NCI-H1092 (cell line): ENCODE measurements around the gene PMAIP1.
A peak's percentile ranks its signal among the peaks of the same experiment; 100 is the strongest.

Experiments
- DNase-seq: peaks from one replicate; lab custom pipeline; 2025; lab: John Stamatoyannopoulos, UW

Gene PMAIP1

DNA sequence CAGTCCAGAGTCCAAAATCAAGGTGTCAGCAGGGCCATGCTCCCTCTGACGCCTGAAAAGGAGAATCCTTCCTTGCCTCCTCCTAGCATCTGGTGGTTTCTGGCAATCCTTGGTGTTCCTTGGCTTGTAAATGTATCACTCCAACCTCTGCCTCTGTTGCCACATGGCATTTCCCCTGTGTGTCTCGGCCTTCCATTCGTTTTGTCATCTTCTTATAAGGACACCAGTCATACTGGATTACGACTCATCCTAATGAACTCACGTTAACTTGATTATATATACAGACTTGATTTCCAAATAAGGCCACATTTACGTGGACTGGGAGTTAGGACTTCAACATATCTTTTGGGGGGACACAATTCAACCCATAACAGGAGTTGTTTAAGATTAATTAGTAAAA lies 15.8 kb downstream of the PMAIP1 start:
- no peak for DNase-seq

DNA sequence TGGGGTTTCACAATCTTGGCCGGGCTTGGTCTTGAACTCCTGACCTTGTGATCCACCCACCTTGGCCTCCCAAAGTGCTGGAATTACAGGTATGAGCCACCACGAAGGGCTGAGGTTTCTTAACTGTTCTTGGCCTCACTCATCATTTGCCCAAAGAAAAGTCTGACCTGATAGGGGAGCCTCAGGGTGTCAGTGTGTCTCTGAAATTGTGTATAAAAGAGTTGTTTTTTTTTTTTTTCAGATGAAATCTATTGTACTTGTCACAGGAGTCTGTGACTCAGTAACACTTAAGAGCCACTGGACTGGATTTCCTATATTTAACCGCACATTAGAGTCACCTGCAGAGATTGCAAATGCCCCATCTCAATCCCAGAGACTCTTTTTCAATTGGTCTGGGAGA lies 16.9 kb downstream of the PMAIP1 start:
- no peak for DNase-seq

DNA sequence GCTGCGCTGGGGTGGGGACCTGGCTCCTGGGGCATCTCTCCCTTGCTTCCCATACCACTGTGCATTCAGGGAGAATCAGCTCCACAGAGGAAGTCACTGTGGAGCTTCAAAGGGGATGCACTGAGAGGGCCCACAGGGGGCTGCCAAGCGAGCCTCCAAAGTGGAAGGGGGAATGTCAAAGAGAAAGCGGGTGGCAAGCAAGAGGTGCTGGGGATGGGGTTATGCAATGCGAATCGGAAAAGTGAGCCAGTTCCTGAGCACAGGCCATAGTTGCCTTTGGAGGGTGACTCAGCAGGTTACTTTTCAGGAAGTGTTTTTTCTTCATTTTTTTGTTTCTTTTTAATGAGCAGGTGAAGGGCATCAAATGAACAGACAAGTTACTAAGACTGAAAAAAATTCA lies 17.6 kb downstream of the PMAIP1 start:
- DNase-seq: no peak

DNA sequence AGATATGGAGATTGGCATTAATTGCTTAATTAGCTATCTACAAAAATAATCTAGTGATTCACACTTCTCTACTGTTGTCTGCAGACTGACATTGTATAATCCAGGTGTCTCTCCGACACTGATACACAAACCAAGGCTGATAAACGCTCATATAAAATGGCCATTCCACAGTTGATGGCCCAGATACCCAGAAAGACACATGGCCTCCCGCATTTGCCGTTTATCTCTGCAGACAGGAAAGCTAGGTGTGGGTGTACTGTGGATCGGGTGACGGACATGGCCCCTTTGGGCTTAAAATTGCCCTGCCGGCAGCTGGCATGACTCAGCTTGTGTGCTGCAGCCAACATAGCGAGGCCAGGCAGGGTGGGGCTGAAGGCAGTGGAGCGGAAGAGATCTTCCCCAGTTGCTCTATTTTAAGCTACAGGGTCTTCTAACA lies 18.5 kb downstream of the PMAIP1 start:
- peak; percentile 24 for DNase-seq

DNA sequence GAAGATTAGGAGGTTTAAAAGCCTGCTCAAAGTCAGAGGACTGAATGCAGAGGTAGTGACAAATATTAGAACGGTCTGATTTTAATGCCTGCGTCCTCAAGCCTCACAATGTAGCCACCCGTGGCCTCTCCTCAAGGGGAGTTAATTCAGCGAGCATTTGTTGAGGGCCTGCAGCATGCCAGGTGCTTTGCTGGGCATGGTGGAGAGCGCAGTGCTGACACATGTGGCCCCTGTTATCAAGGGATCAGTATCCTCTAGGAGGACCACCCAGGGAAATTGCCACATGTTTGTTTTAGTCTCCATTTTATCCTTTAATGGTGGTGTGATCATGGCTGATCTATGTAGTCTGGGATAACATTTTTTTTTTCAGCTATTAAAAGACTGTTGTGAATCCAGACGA lies 19.2 kb downstream of the PMAIP1 start:
- DNase-seq: no peak

DNA sequence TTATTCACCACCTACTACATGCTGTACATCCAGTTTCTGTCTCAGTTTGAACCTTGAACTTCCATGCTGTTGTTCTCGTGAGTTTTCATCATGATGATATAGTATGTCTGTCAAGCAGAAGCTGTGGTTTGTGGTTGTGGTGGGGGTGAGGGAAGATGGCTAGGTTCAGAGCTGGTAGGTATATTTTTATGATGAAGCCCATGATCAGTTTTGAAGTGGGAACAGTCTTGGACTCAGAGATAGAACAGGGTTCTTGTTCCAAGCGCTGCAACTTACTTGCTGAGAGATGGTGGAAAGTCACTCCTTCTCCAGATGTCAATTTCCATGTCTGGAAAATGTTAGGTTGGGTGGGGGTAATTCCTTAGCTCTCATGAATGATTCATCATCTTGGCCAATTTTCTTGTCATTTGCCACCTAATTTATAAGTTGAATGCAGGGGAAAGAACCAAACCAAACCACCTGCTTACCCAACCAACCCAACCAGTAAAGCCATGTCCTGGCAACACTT lies 21.6 kb downstream of the PMAIP1 start:
- DNase-seq: no peak

DNA sequence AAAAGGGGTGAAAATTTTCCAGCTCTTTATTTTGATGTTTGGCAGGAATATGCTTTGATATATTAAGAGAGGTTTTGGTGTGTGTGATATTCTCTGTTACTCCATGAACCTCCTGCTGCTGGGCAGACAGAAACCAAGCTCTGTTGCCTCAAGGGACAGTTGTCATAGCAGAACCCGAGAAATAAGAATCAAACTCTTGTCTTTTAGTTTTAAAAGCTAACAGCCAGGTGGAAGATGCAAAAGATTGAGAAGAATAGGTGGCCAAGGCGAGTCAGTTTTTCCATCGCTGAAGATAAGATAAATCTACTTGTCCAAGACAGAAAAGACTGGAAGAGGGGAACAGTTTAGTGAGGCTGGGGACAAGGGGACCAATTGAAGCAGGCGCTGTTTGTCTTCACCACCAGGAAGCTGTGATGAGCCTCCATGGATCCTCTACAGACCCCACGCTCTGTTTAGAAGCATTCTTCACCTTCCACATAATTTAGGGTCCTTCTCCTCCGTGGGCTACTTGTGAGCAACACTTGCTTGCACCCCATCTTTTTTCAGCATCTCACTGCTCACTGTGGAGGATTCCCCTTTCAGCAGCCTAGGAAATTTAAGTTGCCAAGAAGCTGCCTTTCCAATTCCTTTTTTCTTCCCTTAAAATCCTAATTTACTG lies 23.9 kb downstream of the PMAIP1 start:
- no peak for DNase-seq

DNA sequence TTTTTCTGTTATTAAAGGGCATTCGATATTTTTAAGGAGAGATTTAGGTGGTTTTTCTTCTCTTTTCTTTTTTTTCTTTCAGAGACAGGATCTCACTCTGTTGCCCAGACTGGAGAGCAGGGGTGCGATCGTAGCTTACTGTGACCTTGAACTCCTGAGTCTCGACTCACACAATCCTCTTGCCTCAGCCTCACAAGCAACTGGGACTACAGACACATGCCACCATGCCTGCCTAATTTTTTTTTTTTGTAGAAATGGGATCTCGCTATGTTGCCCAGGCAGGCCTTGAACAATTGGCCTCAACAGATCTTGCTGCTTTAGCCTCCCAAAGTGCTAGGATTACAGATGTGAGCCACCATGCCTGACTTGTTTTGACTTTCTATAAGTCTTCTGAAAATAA lies 26.3 kb downstream of the PMAIP1 start:
- no peak for DNase-seq

DNA sequence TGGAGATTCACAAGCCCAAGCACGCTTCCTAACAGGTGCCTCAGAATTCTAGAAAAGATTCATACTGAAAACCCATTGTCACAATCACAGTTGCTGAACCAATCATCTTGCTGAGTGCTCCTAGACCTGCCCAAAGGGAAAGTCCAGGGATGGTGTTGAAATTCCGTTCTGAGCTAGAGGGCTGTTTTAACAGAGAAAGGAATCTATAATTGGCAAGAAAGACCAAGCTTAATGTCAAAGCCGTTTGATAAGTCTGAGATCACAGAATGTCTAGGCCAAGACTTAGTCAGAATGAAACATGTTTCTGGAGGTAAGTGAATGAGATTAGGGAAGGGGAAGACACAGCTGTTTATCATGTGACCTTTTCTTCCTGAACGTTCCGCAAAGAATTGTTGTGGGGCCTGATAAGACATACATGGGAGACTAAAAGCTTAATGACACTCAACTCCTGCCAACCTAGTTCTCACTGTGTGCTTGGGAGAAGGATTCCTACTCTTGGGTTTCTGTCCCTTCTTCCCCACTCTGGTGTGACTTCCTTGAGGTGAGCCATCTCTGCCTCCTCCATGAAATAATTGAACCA lies 27.5 kb downstream of the PMAIP1 start:
- DNase-seq: no peak

DNA sequence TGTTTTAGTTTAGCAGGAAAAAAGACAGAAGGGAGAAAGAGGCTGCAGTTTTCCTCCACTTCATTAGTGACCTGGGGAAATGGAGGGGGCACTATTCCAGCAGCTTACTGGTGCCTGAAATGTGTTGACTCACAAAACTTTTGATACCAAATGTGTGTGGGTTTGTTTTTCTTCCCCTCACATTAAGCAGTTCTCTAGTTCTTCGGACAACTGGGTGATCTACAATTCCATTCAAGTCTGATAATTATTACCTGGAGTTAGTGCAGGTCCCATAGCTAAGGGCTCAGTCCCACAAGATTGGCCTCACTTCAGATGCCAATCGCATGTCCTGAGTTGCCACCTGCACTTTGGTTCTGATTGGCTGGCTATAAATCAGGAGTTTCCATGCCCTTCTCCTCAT lies 28.4 kb downstream of the PMAIP1 start:
- no peak for DNase-seq

DNA sequence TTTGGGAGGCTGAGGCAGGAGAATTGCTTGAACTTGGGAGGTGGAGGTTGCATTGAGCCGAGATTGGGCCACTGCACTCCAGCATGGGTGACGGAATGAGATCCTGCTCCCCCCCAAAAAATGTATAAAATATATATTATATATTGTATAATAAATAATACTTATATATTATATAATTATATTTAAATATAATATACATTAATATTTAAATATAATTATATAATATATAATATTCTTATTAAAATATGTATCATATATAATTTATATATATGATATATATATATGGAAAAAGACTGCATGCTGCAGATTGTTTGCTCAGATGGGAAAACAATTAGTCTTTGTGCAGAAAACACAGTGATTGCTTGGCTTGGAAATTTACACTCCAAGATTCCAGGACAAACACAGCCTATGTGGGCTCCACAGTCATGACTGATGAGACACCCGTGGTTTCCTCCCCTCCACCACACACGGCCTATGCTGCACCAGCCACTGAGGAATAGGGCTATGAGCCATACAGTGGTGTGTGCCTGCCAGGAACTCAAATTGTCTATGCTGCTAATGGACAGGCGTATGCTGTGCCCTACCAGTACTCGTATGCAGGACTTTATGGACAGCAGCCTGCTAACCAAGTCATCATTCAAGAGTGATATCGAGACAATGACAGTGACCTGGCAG lies 30.0 kb downstream of the PMAIP1 start:
- DNase-seq: no peak

DNA sequence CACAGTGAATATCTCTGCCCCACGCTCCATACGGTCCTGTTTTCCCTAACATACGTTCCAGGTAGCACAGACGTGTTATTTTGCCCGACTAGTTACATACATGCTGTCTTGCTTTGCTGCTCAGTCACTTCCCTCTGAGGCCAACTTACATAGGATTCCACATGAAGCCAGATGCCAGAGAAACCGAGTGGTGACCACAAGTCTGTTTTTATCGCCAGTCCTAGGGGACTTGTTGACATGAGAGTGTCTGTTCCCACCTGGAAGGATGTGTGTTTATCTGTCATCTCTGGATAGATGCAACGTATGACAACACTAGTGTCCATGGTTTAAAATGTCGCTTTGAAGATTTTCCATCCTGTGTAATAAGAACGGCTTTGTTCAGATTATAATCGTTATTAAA lies 32.6 kb downstream of the PMAIP1 start:
- no peak for DNase-seq

DNA sequence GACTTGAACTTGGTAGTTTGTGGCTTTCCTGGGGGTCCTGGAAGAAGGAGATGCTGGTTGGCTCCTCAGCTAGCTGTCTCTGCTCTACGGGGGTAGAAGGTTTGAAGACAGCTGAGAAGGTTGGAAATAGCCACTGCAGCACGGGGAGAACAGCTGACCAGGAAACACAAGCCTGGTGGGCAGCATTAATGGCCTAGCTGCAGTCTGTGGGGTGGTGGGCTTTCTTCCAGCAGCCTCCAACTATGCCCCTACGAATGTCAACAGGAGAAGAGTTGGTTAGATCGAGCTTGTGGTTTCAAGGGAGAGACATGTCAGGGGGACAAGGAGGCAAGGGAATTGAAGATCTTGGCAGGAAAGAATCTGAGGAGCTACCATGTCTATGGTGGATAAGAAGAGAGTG lies 38.9 kb downstream of the PMAIP1 start:
- DNase-seq: no peak

DNA sequence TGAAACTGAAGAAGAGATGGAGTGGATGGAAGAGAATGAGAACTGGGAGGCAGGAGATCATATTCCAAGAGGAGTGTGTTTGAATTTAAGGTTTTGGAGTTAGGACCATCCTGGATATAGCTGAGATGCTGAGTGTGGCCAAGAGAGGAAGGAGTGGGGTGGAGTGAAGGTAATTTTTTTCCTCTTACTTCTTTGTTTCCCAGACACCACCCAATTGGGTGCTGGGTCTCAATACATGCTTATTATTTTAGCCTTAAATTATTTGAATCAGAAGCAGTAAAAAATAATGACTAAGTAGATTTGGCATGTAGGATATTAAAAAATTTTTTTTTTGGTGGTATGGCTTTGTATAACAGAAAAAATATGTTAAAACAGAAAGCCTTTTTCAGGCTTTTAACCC lies 39.3 kb downstream of the PMAIP1 start:
- no peak for DNase-seq

DNA sequence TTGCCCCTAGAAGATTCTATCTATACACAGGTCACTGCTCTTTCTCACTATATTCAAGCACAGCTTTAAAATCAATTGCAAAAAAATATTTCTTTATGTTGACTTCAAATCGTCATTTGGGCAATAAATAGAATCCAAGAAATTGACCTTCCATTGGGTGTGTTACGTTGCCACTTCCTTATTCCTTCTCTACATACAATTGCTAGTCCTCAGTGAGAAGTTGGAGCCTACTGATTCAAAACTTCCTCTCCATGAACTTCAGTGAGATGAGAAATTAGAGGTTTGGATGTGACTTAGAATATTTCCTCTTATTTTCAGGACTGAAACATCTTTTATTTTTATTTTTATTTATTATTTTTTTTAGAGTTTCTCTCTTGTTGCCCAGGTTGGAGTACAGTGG lies 40.3 kb downstream of the PMAIP1 start:
- no peak for DNase-seq

DNA sequence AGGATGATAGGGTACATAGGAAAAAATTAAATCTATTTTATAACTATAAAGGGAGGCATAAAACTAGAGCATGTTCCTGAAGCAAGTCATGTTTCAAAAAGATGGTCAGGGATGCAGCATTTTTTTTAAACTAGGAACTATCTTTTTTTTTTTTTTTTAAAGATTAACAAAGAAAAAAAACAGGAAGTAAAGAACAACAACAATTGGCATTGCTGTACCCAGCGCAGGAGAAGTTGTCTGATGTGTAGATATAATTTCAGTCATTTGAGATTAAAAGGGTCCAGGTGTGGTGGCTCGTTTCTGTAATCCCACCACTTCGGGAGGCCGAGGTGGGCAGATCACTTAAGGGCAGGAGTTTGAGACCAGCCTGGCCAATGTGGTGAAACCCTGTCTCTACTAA lies 41.5 kb downstream of the PMAIP1 start:
- DNase-seq: no peak

DNA sequence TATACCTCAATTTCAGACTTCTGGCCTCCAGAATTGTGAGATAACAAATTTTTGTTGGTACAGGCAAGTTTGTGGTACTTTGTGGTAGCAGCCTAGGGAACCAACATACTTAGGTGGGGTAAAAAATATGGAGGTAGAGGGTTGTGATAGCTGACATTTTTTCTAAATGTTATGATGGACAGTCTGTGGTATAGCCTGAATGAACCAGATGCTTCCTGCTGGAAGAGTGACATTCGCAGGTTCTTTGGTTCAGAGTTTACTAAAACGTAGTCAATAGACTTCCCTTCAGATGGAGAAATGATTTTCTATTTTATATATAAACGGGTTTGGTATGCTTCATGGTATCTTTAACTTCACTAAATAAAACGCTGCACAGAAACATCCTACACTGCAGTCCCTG lies 42.8 kb downstream of the PMAIP1 start:
- DNase-seq: no peak

DNA sequence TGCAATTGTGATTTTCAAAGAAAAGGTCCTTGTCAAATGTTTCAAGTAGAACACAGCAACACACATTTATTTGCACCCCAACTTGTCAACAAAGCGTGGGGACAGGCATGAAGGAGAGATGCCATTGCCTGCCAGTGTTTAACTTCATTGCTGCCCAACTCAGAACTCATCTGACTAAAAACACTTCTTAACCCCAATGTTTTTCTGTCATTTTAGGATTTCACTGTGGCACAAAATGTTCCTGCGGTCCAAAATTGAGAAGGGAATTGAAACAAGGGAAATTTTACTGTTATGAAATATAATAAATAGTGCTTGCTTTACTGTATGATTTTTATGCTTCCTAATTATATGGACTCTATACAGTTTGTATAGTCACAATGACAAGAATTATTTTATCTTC lies 45.7 kb downstream of the PMAIP1 start:
- no peak for DNase-seq

DNA sequence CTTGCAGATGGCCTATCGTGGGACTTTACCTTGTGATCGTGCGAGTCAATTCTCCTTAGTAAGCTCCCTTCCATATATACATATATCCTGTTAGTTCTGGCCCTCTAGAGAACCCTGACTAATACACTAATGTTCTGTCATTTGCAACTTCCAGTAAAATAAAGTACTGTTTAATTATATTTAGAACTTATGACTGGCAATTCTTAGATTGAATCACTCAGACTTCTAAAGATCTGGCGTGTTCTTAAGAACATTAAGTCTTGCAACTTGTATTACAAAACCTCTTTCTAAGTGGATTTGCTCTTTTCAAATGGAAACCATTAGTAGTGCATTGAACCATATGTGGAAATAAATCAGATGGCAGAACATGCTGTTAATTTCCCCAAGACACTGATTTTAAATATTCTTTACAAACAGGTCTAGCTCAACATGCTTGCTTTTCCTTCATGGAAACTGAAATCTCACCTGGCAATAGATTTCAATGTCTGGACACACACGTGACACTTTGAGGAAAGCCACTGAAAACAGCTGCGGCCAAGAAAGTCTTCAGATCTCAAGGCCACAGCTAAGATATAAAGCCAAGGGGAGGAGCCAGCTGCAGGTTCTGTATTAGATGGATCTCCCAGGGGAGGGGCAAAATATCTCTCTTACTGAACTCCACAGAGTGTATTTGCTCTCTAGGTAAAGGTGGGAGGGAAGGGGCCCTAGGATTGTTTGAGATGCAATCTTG lies 50.6 kb downstream of the PMAIP1 start:
- DNase-seq: no peak

DNA sequence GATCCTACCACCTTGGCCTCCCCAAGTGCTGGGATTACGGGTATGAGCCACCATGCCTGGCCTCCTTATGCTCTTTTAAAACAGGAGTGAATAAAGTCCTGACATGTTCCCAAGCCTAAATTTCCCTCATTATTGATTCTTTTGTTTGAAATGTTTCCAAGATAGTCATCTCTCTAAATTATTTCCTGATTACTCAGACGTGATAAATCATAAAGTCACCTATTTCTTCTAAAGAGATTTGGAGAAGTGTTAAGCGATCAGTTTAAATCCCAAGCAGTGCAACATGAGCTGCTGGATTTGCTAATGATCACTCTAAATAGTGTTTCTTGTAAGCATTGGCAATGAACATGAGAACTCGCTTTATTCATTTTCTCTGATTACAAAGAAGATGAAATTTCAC lies 51.8 kb downstream of the PMAIP1 start:
- DNase-seq: no peak

DNA sequence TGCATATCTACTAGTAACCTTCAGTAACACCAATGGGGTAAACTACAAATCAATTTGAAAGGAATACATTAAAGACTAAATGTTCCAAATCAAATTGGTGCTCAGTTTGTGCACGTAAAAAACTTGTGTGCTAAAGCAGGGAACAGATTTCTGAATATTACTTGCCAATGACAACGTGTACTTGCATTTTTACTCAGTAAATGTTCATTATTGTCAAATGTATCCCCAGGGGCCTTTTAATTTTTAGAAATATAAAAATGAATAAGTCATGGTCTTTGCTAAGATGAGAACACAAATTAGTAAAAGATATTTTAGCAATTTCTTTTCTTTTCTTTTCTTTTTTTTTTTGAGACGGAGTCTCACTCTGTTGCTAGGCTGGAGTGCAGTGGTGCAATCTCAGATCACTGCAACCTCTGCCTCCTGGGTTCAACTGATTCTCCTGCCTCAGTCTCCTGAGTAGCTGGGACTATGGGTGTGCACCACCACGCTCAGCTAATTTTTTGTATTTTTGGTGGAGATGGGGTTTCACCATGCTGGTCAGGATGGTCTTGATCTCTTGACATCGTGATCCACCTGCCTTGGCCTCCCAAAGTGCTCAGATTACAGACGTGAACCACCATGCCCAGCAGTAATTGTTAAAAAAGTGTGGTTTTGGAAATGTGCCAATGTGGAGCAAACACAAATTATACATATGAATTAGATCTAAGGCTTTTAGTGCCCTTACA lies 52.6 kb downstream of the PMAIP1 start:
- no peak for DNase-seq
